Measurements from ENCODE around the gene PEX6.
A peak's percentile ranks its signal among the peaks of the same experiment; 100 is the strongest.

Gene PEX6

GRCh38 chr6:42993445-42993844 is 14.5 kb upstream of the PEX6 start:
- no peak for DNase-seq

- DNase-seq: no peak
Measured at GRCh38 chr6:42989923-42990322, 10.9 kb upstream of the PEX6 start.

GRCh38 chr6:42988486-42989020 is 9.6 kb upstream of the PEX6 start:
- DNase-seq: no peak

GRCh38 chr6:42987533-42988451 is 8.8 kb upstream of the PEX6 start:
- no peak for DNase-seq

GRCh38 chr6:42984924-42985475 is 6.0 kb upstream of the PEX6 start:
- peak; percentile 64 for DNase-seq

GRCh38 chr6:42984001-42984923 is 5.3 kb upstream of the PEX6 start, which contains the start of gene PPP2R5D:
PPP2R5D (plus strand) TSS chr6:42984570; CDS start chr6:42984678, 108 bp downstream.
- peak; percentile 99 for DNase-seq

- DNase-seq: no peak
Measured at GRCh38 chr6:42981836-42982235, 2.9 kb upstream of the PEX6 start.

GRCh38 chr6:42979523-42980177 is 669 bp upstream of the PEX6 start:
- no peak for DNase-seq

- DNase-seq: peak; percentile 77
Measured at GRCh38 chr6:42978487-42978838, 518 bp downstream of the PEX6 start.

GRCh38 chr6:42974919-42975505 is 4.0 kb downstream of the PEX6 start:
- no peak for DNase-seq

- no peak for DNase-seq
Measured at GRCh38 chr6:42973926-42974325, 5.1 kb downstream of the PEX6 start.

GRCh38 chr6:42971746-42972327 is 7.1 kb downstream of the PEX6 start:
- no peak for DNase-seq

- DNase-seq: peak; percentile 68
Measured at GRCh38 chr6:42970871-42971612, 7.9 kb downstream of the PEX6 start.

- no peak for DNase-seq
Measured at GRCh38 chr6:42969934-42970333, 9.0 kb downstream of the PEX6 start.

- no peak for DNase-seq
Measured at GRCh38 chr6:42969431-42969830, 9.6 kb downstream of the PEX6 start.

- no peak for DNase-seq
Measured at GRCh38 chr6:42968783-42969182, 10.2 kb downstream of the PEX6 start.

GRCh38 chr6:42968126-42968701 is 10.8 kb downstream of the PEX6 start:
- DNase-seq: no peak

- DNase-seq: no peak
Measured at GRCh38 chr6:42967228-42967627, 11.8 kb downstream of the PEX6 start.

- no peak for DNase-seq
Measured at GRCh38 chr6:42966571-42966970, 12.4 kb downstream of the PEX6 start.

- peak; percentile 90 for DNase-seq
Measured at GRCh38 chr6:42963855-42964605, 15.0 kb downstream of the PEX6 start.
